ENCODE measurements around the gene RFC1.

DNA sequence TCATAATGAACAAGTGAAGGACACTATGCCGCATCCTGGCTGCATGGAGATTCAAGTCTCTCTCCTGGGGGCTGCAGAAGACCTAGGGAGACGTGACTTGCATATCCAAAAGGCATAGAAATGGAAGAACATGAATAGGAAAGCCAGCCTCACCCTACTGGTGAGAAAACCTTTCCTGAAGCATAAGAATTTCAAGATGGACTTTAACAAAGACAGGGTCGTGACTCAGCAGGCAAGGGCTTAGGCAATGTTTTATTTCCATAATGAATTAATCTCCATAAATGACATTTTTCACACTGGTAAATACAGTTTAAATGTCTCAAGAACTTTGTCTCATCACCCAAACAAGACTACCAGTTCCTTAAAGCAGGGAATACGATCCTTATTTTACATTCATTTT, 78.9 kb downstream of the RFC1 start:
- no peak for TF ChIP-seq ZNF766 (CRISPR knock-in tag; conservative IDR thresholded peaks at IDR 0.05)
- TF ChIP-seq ZNF121 (CRISPR knock-in tag; conservative IDR thresholded peaks at IDR 0.05): no peak
- TF ChIP-seq, protein P1, sequence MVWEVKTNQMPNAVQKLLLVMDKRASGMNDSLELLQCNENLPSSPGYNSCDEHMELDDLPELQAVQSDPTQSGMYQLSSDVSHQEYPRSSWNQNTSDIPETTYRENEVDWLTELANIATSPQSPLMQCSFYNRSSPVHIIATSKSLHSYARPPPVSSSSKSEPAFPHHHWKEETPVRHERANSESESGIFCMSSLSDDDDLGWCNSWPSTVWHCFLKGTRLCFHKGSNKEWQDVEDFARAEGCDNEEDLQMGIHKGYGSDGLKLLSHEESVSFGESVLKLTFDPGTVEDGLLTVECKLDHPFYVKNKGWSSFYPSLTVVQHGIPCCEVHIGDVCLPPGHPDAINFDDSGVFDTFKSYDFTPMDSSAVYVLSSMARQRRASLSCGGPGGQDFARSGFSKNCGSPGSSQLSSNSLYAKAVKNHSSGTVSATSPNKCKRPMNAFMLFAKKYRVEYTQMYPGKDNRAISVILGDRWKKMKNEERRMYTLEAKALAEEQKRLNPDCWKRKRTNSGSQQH (CRISPR knock-in tag; IDR thresholded peaks at IDR 0.05): no peak
- TF ChIP-seq NELFE (IDR thresholded peaks at IDR 0.05; ENCODE audit: insufficient read depth, insufficient read length): no peak
- no peak for TF ChIP-seq DDX20 (tag; IDR thresholded peaks at IDR 0.05; ENCODE audit: low read depth)
- TF ChIP-seq ARNT (IDR thresholded peaks at IDR 0.05): no peak
- TF ChIP-seq MTA1 (IDR thresholded peaks at IDR 0.05; ENCODE audit: borderline replicate concordance): no peak
- no peak for TF ChIP-seq POLR2AphosphoS5 (IDR thresholded peaks at IDR 0.05; ENCODE audit: control insufficient read depth, insufficient read depth, low read depth, low read length)
- no peak for TF ChIP-seq JUNB (CRISPR knock-in tag; conservative IDR thresholded peaks at IDR 0.05)
